Fibroblast of pulmonary artery (primary cell): ENCODE results near the gene CAST.
"Not testable (repeated sequence)": the region's sequence is repeated elsewhere in the genome, so short reads cannot be mapped to it uniquely, and the experiment has no call there.

ENCODE experiments used
- DNase-seq: peaks from one replicate; pipeline ENCODE4 v3.0.0-alpha.2; 2010; ENCODE audit warnings: low read depth
- H3K4me3 ChIP-seq: replicated peaks from 2 replicates; pipeline ENCODE4 v1.5.1; 2011; ENCODE audit warnings: low read depth, mild to moderate bottlenecking, control low read depth, low read length, moderate library complexity
- CTCF ChIP-seq: IDR thresholded peaks from 2 replicates; pipeline ENCODE4 v1.5.1; 2011; ENCODE audit warnings: mild to moderate bottlenecking, control low read depth, low read length, inconsistent platforms; ENCODE audit errors: missing control alignments

CAST gene

GRCh38 chr5:96741891-96742309 lies 79.7 kb downstream of the CAST start:
- H3K4me3 ChIP-seq = no peak overlapping the region
- no peak for DNase-seq
- no peak for TF ChIP-seq CTCF

DNA sequence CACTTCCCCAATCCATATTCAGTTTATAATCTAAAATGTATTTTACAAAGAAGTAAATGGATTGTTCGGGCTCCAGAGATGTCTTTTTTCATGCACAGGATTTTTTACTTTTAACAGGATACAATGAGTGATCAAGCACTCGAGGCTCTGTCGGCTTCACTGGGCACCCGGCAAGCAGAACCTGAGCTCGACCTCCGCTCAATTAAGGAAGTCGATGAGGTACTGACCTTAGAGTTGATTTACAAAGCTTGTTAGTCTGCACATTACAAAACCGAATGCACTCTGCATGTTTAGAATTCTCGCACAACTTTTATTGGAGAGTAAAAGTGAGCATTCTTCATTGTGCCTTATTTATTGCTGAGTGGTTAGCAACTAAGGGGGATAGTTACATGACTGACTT lies 80.4 kb downstream of the CAST start:
- TF ChIP-seq CTCF = no peak
- no peak for DNase-seq
- H3K4me3 ChIP-seq = no peak overlapping the region

- TF ChIP-seq CTCF = no peak
- peak; percentile 62 for DNase-seq
- no peak overlapping the region for H3K4me3 ChIP-seq
Observed at GRCh38 chr5:96743065-96743768, 81.0 kb downstream of the CAST start.

DNA sequence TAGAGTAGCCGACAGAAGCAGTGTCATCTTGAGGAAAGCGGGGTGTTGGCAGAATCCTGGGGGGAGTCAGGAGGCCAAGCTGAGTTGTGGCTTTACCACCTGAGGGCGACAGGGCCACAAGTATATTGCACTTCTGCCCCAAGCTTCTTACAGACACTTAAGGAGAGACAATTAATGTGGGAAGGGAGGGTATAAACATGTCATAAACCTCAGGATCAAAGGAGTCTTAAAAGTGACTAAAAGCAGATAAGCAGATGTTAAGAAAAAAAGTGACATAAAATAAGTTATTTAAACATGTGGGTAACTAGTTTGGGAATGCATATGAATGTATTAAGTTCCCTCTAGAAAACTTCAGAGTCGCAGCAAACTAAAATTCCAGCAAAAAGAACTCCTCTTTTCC lies 81.6 kb downstream of the CAST start:
- H3K4me3 ChIP-seq = no peak overlapping the region
- TF ChIP-seq CTCF = no peak

DNA sequence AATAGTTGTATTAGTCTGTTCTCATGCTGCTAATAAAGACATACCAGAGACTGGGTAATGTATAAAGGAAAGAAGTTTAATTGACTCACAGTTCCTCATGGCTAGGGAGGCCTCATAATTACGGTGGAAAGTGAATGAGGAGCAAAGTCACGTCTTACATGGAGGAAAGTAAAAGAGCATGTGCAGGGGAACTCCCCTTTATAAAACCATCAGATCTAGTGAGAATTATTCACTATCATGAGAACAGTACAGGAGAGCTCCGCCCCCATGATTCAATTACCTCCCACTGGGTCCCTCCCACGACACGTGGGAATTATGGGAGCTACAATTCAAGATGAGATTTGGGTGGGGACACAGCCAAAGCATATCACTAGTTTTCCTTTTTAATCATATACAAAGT lies 82.0 kb downstream of the CAST start:
- not testable (repeated sequence) for DNase-seq

More for the DNA sequence above, 81.6 kb downstream of the CAST start:
- DNase-seq = no peak

GRCh38 chr5:96745025-96745424 lies 82.8 kb downstream of the CAST start:
- no peak for TF ChIP-seq CTCF
- DNase-seq = no peak
- no peak overlapping the region for H3K4me3 ChIP-seq

More for the DNA sequence above, 82.0 kb downstream of the CAST start:
- not testable (repeated sequence) for H3K4me3 ChIP-seq

- no peak for TF ChIP-seq CTCF
- no peak overlapping the region for H3K4me3 ChIP-seq
- peak; percentile 30 for DNase-seq
Observed at GRCh38 chr5:96745844-96746531, 83.8 kb downstream of the CAST start.
